ENCODE data around the gene SLC9A9.

DNA sequence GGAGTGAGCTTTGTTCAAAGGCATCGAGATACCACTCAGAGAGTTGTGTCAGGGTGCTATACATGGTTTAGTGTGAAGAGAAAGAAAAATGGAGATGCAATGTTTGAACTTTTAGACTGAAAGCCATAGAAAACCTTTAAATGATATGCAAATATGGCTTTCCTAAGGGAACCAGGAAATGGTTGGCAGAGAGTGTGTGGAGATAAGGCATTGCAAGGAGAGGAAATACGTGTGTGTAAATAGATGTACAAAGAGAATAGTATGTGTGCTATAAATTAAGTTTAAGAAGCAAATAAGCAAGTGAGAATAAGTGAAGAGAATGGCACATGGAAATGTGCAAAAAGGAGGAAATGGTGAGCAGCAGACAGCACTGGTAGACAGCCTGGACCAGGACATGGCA is 198.1 kb downstream of the SLC9A9 start:
- no peak for TF ChIP-seq EZH2 (IDR thresholded peaks at IDR 0.05; ENCODE audit: low read length, missing control alignments)
- TF ChIP-seq, protein P1, sequence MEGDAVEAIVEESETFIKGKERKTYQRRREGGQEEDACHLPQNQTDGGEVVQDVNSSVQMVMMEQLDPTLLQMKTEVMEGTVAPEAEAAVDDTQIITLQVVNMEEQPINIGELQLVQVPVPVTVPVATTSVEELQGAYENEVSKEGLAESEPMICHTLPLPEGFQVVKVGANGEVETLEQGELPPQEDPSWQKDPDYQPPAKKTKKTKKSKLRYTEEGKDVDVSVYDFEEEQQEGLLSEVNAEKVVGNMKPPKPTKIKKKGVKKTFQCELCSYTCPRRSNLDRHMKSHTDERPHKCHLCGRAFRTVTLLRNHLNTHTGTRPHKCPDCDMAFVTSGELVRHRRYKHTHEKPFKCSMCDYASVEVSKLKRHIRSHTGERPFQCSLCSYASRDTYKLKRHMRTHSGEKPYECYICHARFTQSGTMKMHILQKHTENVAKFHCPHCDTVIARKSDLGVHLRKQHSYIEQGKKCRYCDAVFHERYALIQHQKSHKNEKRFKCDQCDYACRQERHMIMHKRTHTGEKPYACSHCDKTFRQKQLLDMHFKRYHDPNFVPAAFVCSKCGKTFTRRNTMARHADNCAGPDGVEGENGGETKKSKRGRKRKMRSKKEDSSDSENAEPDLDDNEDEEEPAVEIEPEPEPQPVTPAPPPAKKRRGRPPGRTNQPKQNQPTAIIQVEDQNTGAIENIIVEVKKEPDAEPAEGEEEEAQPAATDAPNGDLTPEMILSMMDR (conservative IDR thresholded peaks at IDR 0.05 in 1 of 2, IDR thresholded peaks at IDR 0.05 in 1 of 2; ENCODE audit: low read depth in 1 of 2, low read length in 2 of 2): no peak

Data from fibroblast of lung (primary cell).